ENCODE data around the gene SRP14. TPM values are rescaled to one million over a fixed set of nuclear protein-coding genes. Genes with fewer than 3 reads are reported as not detected.
"Not testable (repeated sequence)": the region's sequence is repeated elsewhere in the genome, so short reads cannot be mapped to it uniquely, and the experiment has no call there.

Gene SRP14
- polyA plus RNA-seq, 4 donors: 477 to 639 (median 543) TPM

DNA sequence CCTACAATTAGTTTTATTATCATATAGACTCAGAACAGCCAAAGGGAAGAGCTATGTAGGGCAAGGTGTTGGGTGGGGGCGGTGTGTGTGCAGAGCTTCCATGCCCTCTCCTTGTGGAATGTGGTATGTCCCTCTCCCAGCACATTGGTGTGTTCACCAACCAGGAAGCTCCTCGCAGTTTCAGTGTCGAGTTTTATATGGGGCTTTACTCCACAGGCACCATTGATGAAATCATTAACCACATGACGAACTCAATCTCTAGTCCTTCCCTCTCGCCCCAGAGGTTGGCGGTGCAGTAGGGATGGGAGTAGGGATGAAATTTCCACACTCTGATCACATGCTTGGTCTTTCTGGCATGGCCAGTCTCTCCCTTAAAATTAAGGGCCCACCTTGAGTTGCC is 13.6 kb upstream of the SRP14 start:
- DNase-seq (ENCODE audit: low read depth in 4 of 4, low spot score in 3 of 4): no peak

DNA sequence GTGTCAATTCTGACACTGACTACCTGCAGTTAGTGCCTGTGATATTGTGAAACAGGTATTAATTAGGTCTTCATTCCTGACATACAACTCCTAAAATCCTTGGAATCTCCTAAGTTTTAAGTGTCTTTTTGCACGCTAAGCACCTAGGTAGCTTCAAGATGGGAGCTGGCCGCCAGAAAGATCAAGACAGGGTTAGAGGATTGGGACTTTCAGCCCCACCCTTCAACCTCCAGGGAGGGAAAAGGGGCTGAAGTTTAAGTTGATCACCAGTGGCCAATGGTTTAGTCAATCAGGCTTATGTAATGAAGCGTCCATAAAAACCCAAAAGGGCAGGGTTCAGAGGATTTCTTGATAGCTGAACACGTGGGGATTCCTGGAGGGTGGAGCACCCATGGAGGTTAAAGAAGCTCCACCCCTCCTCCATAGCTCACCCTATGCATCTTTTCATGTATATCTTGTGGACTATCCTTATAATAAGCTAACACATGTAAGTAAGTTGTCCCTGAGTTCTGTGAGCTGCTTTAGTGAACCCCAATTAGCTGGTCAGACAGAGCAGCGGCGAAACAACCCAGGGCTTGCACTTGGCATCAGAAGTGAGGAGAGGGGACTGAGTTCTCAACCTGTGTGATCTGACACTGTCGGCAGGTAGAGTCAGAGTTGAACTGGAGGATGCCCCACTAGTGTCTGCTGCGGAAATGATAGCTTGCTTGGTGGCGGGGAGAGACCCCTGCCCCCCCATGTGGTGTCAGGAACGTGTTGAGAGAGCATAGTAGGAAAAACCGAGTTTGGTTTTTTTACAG is 12.8 kb upstream of the SRP14 start:
- DNase-seq (ENCODE audit: low read depth in 4 of 4, low spot score in 3 of 4): no peak

- DNase-seq (ENCODE audit: low read depth in 4 of 4, low spot score in 3 of 4): no peak
Observed at GRCh38 chr15:40050788-40051470, 11.9 kb upstream of the SRP14 start.

DNA sequence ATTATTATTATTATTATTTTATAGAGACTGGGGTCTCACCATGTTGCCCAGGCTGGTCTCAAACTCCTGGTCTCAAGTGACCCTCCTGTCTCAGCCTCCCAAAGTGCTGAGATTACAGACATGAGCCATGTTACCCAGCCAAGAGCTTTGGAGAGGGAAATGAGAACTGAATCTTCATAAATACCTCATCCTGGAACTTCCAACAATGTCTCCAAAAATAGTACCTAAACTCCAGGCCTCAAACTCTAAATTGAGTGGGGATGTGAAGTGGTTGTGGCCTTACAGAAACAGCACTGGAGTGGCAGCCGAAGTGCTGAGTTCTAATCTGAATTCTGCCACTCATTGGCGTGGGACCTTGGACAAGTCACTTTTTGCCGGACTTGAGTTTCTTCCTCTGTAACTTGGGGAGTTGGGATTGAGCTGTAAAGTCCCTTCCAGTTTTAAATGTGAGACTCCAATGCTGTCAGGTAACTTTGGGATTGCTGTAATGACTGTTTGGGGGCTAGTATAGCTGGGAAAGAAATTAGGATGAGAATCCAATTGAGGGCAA is 10.0 kb upstream of the SRP14 start:
- no peak for DNase-seq (ENCODE audit: low read depth in 4 of 4, low spot score in 3 of 4)

- no peak for DNase-seq (ENCODE audit: low read depth in 4 of 4, low spot score in 3 of 4)
Observed at GRCh38 chr15:40048211-40048792, 9.3 kb upstream of the SRP14 start.

DNA sequence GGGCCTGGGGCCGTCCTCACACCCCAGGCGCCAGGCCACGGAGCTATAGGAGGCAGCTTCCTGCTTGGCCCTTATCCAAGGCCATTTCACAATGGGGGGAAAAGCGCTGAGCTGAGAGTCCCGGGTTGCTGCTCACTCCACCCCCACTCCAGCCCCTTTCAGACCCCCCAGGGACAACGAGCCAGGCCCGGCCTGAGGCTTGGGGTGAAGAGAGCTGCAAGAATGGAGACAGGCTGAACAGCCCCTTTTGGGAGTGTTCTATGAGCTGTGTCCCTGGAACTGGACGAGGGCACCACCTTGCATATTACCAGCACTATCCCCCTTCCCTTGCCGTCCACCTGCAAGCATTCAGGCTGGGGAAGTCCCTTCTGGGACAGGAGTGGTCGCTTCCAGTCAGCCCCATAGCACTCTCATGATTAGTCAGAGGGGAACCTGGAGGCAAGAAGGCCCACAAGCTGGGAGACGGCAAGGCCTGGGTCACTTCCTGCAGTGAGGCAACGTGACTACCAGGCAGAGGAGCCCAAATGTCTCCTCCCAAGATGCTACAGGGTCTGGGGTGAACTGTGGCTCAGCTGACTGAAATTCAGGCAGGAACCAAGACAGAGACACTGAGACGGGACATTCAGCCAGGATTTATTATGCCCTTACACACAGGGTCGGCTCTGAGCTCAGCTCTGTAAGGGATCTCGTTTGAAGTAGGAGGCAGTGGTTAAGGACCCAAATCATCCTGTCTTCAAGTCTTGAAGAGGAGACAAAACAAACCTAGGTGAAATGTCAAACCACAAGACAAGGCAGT is 8.6 kb upstream of the SRP14 start:
- no peak for DNase-seq (ENCODE audit: low read depth in 4 of 4, low spot score in 3 of 4)

DNA sequence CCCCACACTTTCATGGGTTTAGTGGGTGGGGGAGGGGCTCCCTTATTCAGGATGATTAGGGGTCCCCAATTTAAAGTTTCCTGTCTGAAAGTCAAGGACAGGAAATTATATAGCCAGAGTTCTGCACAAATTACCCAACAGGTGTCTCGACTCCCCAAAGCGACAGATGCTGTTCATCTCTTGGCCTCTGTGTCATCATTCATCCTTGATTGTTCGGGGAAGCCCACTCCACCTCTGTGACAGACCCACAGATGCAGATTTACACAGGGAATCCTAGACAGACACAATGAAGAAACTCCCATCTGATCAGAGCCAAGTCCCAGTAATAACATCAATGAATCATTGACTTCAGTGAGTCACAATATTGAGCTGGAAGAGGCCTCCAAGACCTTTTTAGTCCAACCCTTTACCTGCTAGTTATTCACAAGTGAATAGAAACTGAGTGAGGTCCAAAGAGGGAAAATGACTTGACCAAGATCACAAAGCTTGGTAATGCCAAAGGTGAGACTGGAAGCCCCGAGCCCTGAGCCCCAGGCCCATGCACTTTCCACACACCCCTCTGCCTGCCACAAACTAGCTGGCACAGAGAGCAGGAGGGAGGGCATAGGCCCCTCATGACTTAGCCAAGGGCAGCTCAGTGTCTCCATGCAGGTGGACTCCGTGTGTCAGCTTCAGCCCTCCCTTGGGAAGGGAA is 7.9 kb upstream of the SRP14 start:
- DNase-seq (ENCODE audit: low read depth in 4 of 4, low spot score in 3 of 4): no peak

GRCh38 chr15:40045572-40046217 is 6.7 kb upstream of the SRP14 start:
- no peak for DNase-seq (ENCODE audit: low read depth in 4 of 4, low spot score in 3 of 4)

DNA sequence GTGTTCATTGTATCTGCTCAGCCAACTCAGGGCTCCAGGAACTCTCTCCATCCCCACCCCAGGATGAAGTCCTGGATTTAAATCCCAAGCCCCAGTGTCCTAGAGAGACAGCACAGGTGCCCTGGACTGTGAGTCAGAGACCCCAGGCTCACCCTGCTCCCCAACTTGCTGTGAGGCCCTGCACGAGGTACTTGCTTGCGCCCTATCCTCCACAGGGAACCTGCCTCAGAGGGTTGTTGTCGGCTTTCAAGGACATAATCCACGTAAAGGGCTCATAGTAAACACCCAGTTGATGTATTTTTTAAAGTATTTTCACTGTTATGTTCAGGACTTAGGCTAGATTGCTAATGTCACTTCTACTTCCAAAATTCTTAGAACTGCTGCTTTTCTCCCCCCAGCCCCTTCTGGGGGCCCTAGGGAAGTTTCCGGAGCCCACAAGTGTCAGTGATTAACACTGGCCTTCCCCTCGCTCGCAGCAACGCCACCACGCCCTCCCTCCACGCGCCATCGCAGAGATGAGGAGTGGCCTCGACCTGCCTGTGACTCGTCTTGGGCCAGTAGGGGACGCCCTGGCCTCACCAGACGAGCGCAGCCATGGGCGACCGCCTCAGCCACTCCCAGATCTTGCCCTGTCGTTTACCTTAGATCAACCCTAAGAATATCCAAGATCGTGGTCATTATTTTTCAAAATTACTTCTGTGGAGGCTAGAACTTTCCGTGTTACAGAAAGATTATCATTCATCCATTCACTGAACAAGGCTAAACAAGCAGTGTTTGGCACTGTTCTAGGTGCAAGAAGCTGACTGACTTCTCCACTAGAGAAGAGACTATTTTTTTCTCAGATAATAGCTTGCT is 6.0 kb upstream of the SRP14 start:
- no peak for DNase-seq (ENCODE audit: low read depth in 4 of 4, low spot score in 3 of 4)

DNA sequence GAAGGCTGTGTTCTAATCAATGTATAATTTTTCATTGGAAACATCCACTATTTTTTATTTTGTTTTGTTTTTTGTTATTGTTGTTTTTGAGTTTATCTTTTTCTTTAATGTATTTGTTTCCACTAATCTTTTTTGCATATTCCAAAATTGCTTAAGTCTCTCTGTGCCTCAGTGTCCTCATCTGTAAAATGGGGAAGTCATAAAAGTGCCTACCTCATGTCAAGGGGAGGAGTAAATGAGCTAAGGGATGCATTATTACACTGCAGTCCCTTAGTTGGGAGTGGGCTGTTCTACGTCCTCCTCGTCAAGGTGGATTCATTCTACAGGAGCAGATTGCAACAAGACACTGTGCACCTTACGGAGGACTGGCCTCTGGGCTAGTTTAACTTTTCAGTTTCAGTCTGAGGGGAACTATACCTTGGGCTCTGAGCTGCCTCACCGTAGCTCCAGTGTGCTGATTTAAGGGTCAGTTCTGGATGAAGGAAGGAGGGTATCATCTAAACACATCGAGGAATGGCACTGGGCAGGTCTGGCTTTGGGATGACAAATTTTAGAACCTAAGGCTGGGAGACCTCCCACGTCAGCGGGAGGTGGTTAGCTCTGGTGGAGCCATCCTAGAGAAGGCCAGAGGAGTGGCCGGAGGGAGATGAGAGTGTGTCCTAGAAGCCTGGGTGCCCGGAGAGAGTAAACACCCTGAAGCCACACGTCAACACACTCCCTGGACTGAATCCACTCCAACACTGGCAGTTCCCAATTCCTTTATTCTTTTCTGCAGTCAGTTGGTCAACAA is 5.1 kb upstream of the SRP14 start:
- no peak for DNase-seq (ENCODE audit: low read depth in 4 of 4, low spot score in 3 of 4)

- no peak for DNase-seq (ENCODE audit: low read depth in 4 of 4, low spot score in 3 of 4)
Observed at GRCh38 chr15:40042791-40043320, 3.9 kb upstream of the SRP14 start.

- DNase-seq (ENCODE audit: low read depth in 4 of 4, low spot score in 3 of 4): no peak
Observed at GRCh38 chr15:40040770-40041169, 1.8 kb upstream of the SRP14 start.

DNA sequence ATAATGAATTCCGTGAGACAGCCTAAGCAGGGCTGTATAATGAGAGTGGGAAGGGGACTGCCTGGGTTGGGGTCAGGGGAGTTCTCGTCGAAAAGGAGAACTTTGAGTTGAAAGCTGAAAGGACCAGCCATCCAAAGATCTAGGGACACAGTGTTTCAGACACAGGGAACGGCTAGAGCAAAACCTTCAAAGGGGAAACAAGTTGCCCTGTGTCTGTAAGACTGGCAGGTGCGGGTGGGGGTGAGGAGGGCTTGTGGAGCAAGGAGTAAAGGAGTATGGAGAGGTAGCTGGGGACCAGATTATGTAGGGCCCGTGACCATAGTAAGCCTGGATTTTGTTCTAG is 1.3 kb upstream of the SRP14 start:
- DNase-seq (ENCODE audit: low read depth in 4 of 4, low spot score in 3 of 4): no peak

- no peak for DNase-seq (ENCODE audit: low read depth in 4 of 4, low spot score in 3 of 4)
Observed at GRCh38 chr15:40038275-40038637, 725 bp downstream of the SRP14 start.

GRCh38 chr15:40037721-40038120 is 1.3 kb downstream of the SRP14 start:
- no peak for DNase-seq (ENCODE audit: low read depth in 4 of 4, low spot score in 3 of 4)

GRCh38 chr15:40035182-40035581 is 3.8 kb downstream of the SRP14 start:
- not testable (repeated sequence) for DNase-seq (ENCODE audit: low read depth in 4 of 4, low spot score in 3 of 4)

DNA sequence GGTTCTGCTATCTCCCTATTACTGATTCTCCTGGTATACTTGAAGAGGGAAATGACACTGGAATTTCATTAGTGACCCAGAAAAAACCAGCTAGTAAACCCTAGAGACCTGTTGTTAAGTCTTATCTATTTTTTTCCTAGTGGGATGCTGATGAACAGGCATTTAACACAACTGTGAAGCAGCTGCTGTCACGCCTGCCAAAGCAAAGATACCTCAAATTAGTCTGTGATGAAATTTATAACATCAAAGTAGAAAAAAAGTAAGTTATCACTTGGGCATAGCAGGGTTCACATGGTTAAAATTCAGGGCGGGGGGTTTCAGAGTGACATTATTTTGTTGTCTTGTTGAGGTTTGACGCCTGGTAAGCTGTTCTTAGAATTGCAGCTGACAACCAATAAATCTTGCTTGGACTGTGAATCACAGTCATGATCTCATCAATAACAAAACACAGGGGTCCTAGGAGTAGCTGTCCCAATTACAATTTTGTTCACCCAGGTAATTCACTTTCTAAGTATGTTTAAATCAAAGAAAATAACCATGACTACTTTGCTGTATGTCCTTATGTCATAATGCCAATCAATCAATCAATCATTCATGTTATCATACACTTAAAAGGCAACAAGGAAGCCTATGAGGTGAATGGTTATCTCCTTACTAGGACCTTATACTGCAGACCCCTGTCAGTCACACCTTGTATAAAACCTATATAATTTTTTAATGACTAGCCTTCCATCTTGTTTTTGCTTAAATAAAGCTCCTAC is 4.6 kb downstream of the SRP14 start:
- DNase-seq (ENCODE audit: low read depth in 4 of 4, low spot score in 3 of 4): no peak
